Measurements from ENCODE around the gene PCNX2.

PCNX2 gene

GRCh38 chr1:233080286-233080685 lies 215.2 kb downstream of the PCNX2 start:
- DNase-seq (ENCODE audit: low read depth), result no peak
- TF ChIP-seq, protein P1, sequence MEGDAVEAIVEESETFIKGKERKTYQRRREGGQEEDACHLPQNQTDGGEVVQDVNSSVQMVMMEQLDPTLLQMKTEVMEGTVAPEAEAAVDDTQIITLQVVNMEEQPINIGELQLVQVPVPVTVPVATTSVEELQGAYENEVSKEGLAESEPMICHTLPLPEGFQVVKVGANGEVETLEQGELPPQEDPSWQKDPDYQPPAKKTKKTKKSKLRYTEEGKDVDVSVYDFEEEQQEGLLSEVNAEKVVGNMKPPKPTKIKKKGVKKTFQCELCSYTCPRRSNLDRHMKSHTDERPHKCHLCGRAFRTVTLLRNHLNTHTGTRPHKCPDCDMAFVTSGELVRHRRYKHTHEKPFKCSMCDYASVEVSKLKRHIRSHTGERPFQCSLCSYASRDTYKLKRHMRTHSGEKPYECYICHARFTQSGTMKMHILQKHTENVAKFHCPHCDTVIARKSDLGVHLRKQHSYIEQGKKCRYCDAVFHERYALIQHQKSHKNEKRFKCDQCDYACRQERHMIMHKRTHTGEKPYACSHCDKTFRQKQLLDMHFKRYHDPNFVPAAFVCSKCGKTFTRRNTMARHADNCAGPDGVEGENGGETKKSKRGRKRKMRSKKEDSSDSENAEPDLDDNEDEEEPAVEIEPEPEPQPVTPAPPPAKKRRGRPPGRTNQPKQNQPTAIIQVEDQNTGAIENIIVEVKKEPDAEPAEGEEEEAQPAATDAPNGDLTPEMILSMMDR (IDR thresholded peaks at IDR 0.05; ENCODE audit: insufficient read depth, low read depth, low read length, missing control alignments), result no peak
- H3K4me3 ChIP-seq (ENCODE audit: low read length), result no peak overlapping the region

- no peak for DNase-seq (ENCODE audit: low read depth)
- H3K4me3 ChIP-seq (ENCODE audit: low read length), result no peak overlapping the region
- TF ChIP-seq, protein P1 (IDR thresholded peaks at IDR 0.05; ENCODE audit: insufficient read depth, low read depth, low read length, missing control alignments), result no peak
Measured at GRCh38 chr1:233079574-233079973, 216.0 kb downstream of the PCNX2 start.

DNA sequence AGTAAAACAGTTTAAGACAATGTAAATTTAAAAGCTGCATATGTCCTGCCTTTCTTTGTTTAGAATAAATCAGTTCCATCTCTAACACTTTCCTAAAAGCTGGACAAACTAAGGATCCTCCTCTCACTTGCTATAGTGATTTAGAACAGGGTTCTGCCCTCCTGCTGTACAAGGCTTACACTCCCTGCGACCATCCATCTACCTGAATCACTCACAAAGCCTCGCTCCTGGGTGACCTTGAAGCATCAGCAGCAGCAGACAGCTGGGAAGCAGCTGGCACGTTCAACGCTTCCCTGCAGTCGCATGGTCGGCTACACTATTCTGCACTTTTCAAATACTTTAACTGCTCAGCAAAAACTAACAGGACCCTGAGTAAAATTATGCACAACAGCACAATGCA lies 217.1 kb downstream of the PCNX2 start:
- no peak for DNase-seq (ENCODE audit: low read depth)
- no peak overlapping the region for H3K4me3 ChIP-seq (ENCODE audit: low read length)
- TF ChIP-seq, protein P1 (IDR thresholded peaks at IDR 0.05; ENCODE audit: insufficient read depth, low read depth, low read length, missing control alignments), result no peak

- H3K4me3 ChIP-seq (ENCODE audit: low read length), result no peak overlapping the region
- TF ChIP-seq, protein P1 (IDR thresholded peaks at IDR 0.05; ENCODE audit: insufficient read depth, low read depth, low read length, missing control alignments), result no peak
- no peak for DNase-seq (ENCODE audit: low read depth)
Measured at GRCh38 chr1:233075915-233076295, 219.6 kb downstream of the PCNX2 start.

DNA sequence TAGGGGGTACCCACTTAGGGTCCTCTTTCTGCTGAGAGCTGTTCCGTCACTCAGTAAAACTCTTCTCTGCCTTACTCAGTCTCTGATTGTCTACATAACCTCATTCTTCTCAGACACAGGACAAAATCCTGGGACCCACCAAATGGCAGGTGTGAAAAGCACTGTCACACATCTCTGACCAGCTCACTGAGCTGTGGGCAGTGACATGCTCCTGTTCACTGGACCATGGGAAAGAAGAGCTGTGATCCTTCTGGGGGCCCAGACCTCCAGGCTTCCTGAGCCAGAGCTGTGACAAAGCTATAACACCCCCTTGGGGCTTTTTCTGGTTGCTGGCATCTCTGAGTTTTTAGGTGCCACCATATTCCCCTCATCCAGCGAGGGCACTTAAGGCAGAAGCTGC lies 229.4 kb downstream of the PCNX2 start:
- TF ChIP-seq, protein P1 (IDR thresholded peaks at IDR 0.05; ENCODE audit: insufficient read depth, low read depth, low read length, missing control alignments), result no peak
- no peak for DNase-seq (ENCODE audit: low read depth)
- H3K4me3 ChIP-seq (ENCODE audit: low read length), result no peak overlapping the region

GRCh38 chr1:233065685-233066084 lies 229.8 kb downstream of the PCNX2 start:
- DNase-seq (ENCODE audit: low read depth), result no peak
- TF ChIP-seq, protein P1 (IDR thresholded peaks at IDR 0.05; ENCODE audit: insufficient read depth, low read depth, low read length, missing control alignments), result no peak
- no peak overlapping the region for H3K4me3 ChIP-seq (ENCODE audit: low read length)

GRCh38 chr1:233064988-233065387 lies 230.5 kb downstream of the PCNX2 start:
- DNase-seq (ENCODE audit: low read depth), result no peak
- TF ChIP-seq, protein P1 (IDR thresholded peaks at IDR 0.05; ENCODE audit: insufficient read depth, low read depth, low read length, missing control alignments), result no peak
- H3K4me3 ChIP-seq (ENCODE audit: low read length), result no peak overlapping the region

Measured in epithelial cell of esophagus (primary cell).